Hepatocyte (in vitro differentiated cells): Measurements from ENCODE around the gene SSH3.

ENCODE experiments used
- CTCF ChIP-seq: fragments of 200-600 bp; sonication (generic); IDR thresholded peaks from 2 replicates; pipeline ENCODE4 v1.5.1; 2016; ENCODE audit warnings: antibody characterized with exemption, mild to moderate bottlenecking; ENCODE audit not compliant: poor library complexity
- EZH2 ChIP-seq: fragments of 200-600 bp; sonication (generic); IDR thresholded peaks from 2 replicates; pipeline ENCODE4 v1.6.1; 2016; ENCODE audit warnings: antibody characterized with exemption, mild to moderate bottlenecking, borderline replicate concordance
- EZH2phosphoT487 ChIP-seq: fragments of 200-600 bp; sonication (generic); IDR thresholded peaks from one replicate; pipeline ENCODE4 v1.6.1; 2018; ENCODE audit warnings: antibody characterized with exemption, mild to moderate bottlenecking, low read depth, moderate library complexity; ENCODE audit not compliant: unreplicated experiment, severe bottlenecking

GRCh38 chr11:67320011-67320410 lies 16.7 kb downstream of the SSH3 start:
- TF ChIP-seq CTCF (no peak), EZH2phosphoT487 (no peak), EZH2 (no peak)
